ENCODE data around the gene ANKRD1. TPM values are rescaled to one million over a fixed set of nuclear protein-coding genes. Genes with fewer than 3 reads are reported as not detected.

The ANKRD1 gene
- total RNA-seq, 1 experiment from 2014 or later = 75.7 TPM

GRCh38 chr10:90872648-90873020 lies 48.3 kb downstream of the ANKRD1 start:
- no peak for DNase-seq
- Histone ChIP-seq H3K27me3 (replicated peaks; ENCODE audit: control insufficient read depth, insufficient read depth, low read length) (no peaks in the 10 kb centered on the region), H3K9me3 (peaks cover 8% of the 10 kb centered on the region; the same call in 1 of the 2 replicates), H3K36me3 (ENCODE audit: control insufficient read depth, insufficient read depth, low read length) (peaks cover 3% of the 10 kb centered on the region; the same call in 1 of the 2 replicates), H3K4me3 (ENCODE audit: low read depth, low read length) (peak overlapping the region; percentile 71), H3K4me1 (peaks cover 6% of the 10 kb centered on the region; the same call in 1 of the 2 replicates)
- H3K36me3 Mint-ChIP-seq (ENCODE audit: insufficient read depth, unreplicated experiment) = peaks cover 29% of the 10 kb centered on the region
- BruUV-seq (replicated peaks) = TSS peak; percentile 55
- H3K4me1 Mint-ChIP-seq (ENCODE audit: low read depth, unreplicated experiment) = peaks cover 6% of the 10 kb centered on the region
- peaks cover 15% of the 10 kb centered on the region for H3K9me3 Mint-ChIP-seq (ENCODE audit: unreplicated experiment)
- POLR2A ChIA-PET = no interaction called here
- H3K27ac Mint-ChIP-seq (ENCODE audit: unreplicated experiment) = peak overlapping the region; percentile 85
- TF ChIP-seq CTCF (IDR thresholded peaks at IDR 0.05; ENCODE audit: insufficient read depth in 1 of 2, low read depth in 1 of 2, low read length in 1 of 2, severe bottlenecking in 1 of 2, unreplicated experiment in 1 of 2) = no peak
- H3K4me3 Mint-ChIP-seq (ENCODE audit: unreplicated experiment) = peak overlapping the region; percentile 96
- intact Hi-C loops (cut with micrococcal nuclease; ENCODE audit: unreplicated experiment) = loop anchor here (10.0 kb wide), 1 partner anchor 352 kb away; the partner anchor contains the start of gene PCGF5
- H3K27me3 Mint-ChIP-seq (ENCODE audit: insufficient read depth, unreplicated experiment) = peaks cover 3% of the 10 kb centered on the region
- CTCF ChIA-PET = interaction anchor here (1.5 kb wide), 1 partner anchor 85 kb away, joined by 4 read pairs; no protein-coding TSS in a partner anchor

- Histone ChIP-seq H3K27me3 (replicated peaks; ENCODE audit: control insufficient read depth, insufficient read depth, low read length) (no peaks in the 10 kb centered on the region), H3K4me3 (ENCODE audit: low read depth, low read length) (peak within 1 kb of the TSS; percentile 71), H3K36me3 (ENCODE audit: control insufficient read depth, insufficient read depth, low read length) (peaks cover 3% of the 10 kb centered on the region; the same call in 1 of the 2 replicates), H3K4me1 (peaks cover 6% of the 10 kb centered on the region; the same call in 1 of the 2 replicates), H3K9me3 (peaks cover 8% of the 10 kb centered on the region; the same call in 1 of the 2 replicates)
- Mint-ChIP-seq H3K4me3 (ENCODE audit: unreplicated experiment) (peak within 1 kb of the TSS; percentile 96), H3K9me3 (ENCODE audit: unreplicated experiment) (peaks cover 15% of the 10 kb centered on the region), H3K36me3 (ENCODE audit: insufficient read depth, unreplicated experiment) (peaks cover 23% of the 10 kb centered on the region), H3K27me3 (ENCODE audit: insufficient read depth, unreplicated experiment) (peaks cover 3% of the 10 kb centered on the region), H3K27ac (ENCODE audit: unreplicated experiment) (peak within 1 kb of the TSS; percentile 85), H3K4me1 (ENCODE audit: low read depth, unreplicated experiment) (peaks cover 6% of the 10 kb centered on the region)
- TF ChIP-seq CTCF (IDR thresholded peaks at IDR 0.05; ENCODE audit: insufficient read depth in 1 of 2, low read depth in 1 of 2, low read length in 1 of 2, severe bottlenecking in 1 of 2, unreplicated experiment in 1 of 2) = no peak
- DNase-seq = peak; percentile 85 to 89
- intact Hi-C loops (cut with micrococcal nuclease; ENCODE audit: unreplicated experiment) = loop anchor here (1.0 to 10.0 kb wide), 3 partner anchors 121 to 1079 kb away; partner anchors contain the start of gene PCGF5
- POLR2A ChIA-PET = interaction anchor here (0.6 to 1.1 kb wide), 3 partner anchors 8 to 207 kb away, joined by 3 read pairs; partner anchors contain the start of gene ANKRD1
- BruUV-seq (replicated peaks) = no TSS peak
- CTCF ChIA-PET = interaction anchor here (0.9 to 1.5 kb wide), 6 partner anchors 8 to 121 kb away, joined by 3 to 4 read pairs (median 4); partner anchors contain the start of gene HTR7
Measured at GRCh38 chr10:90871766-90872647, 48.9 kb downstream of the ANKRD1 start, which contains the start of gene RPP30. Gene RPP30, plus strand, starts transcription at chr10:90871974. Its CDS starts 13 bp downstream, at chr10:90871987.

- ChIA-PET POLR2A (interaction anchor here (0.6 to 1.1 kb wide), 3 partner anchors 9 to 207 kb away, joined by 3 read pairs; partner anchors contain the start of gene ANKRD1), CTCF (interaction anchor here (0.9 to 1.5 kb wide), 5 partner anchors 9 to 120 kb away, joined by 3 to 4 read pairs (median 4); partner anchors contain the start of gene HTR7)
- TF ChIP-seq CTCF (IDR thresholded peaks at IDR 0.05; ENCODE audit: insufficient read depth in 1 of 2, low read depth in 1 of 2, low read length in 1 of 2, severe bottlenecking in 1 of 2, unreplicated experiment in 1 of 2) = peak; percentile 61 to 63
- peaks cover 6% of the 10 kb centered on the region for H3K27me3 Mint-ChIP-seq (ENCODE audit: insufficient read depth, unreplicated experiment)
- intact Hi-C loops (cut with micrococcal nuclease; ENCODE audit: unreplicated experiment) = loop anchor here (1.0 to 10.0 kb wide), 3 partner anchors 120 to 1078 kb away; partner anchors contain the start of gene PCGF5
- no TSS peak for BruUV-seq (replicated peaks)
- H3K9me3 ChIP-seq = peaks cover 8% of the 10 kb centered on the region; the same call in 1 of the 2 replicates
- H3K4me3 Mint-ChIP-seq (ENCODE audit: unreplicated experiment) = peak overlapping the region; percentile 96
- H3K36me3 ChIP-seq (ENCODE audit: control insufficient read depth, insufficient read depth, low read length) = peaks cover 1% of the 10 kb centered on the region; the same call in 1 of the 2 replicates
- peaks cover 15% of the 10 kb centered on the region for H3K9me3 Mint-ChIP-seq (ENCODE audit: unreplicated experiment)
- no peaks in the 10 kb centered on the region for H3K27me3 ChIP-seq (replicated peaks; ENCODE audit: control insufficient read depth, insufficient read depth, low read length)
- peak overlapping the region; percentile 71 for H3K4me3 ChIP-seq (ENCODE audit: low read depth, low read length)
- H3K4me1 ChIP-seq = peaks cover 6% of the 10 kb centered on the region; the same call in 1 of the 2 replicates
- peaks cover 6% of the 10 kb centered on the region for H3K4me1 Mint-ChIP-seq (ENCODE audit: low read depth, unreplicated experiment)
- H3K27ac Mint-ChIP-seq (ENCODE audit: unreplicated experiment) = peak overlapping the region; percentile 85
- peaks cover 20% of the 10 kb centered on the region for H3K36me3 Mint-ChIP-seq (ENCODE audit: insufficient read depth, unreplicated experiment)
- DNase-seq = peak; percentile 67
Measured at GRCh38 chr10:90871279-90871765, 49.6 kb downstream of the ANKRD1 start.
